Osteocyte (in vitro differentiated cells): ENCODE data around the gene RNASE13. TPM values are rescaled to one million over a fixed set of nuclear protein-coding genes. Genes with fewer than 3 reads are reported as not detected.

Experiments used
- DNase-seq: peaks from one replicate; pipeline ENCODE4 v3.0.0; 2021; ENCODE audit warnings: mixed read lengths; ENCODE audit not compliant: unreplicated experiment; ENCODE audit errors: extremely low spot score
- H3K27ac Mint-ChIP-seq: one replicate; pipeline ENCODE4 v1.8.0; 2021; ENCODE audit warnings: mild to moderate bottlenecking, mixed read lengths; ENCODE audit not compliant: unreplicated experiment
- H3K27me3 Mint-ChIP-seq: one replicate; pipeline ENCODE4 v1.8.0; 2021; ENCODE audit warnings: mixed read lengths; ENCODE audit not compliant: unreplicated experiment
- H3K36me3 Mint-ChIP-seq: one replicate; pipeline ENCODE4 v1.8.0; 2021; ENCODE audit warnings: mixed read lengths; ENCODE audit not compliant: unreplicated experiment
- H3K4me1 Mint-ChIP-seq: one replicate; pipeline ENCODE4 v1.8.0; 2021; ENCODE audit warnings: mixed read lengths; ENCODE audit not compliant: unreplicated experiment
- H3K4me3 Mint-ChIP-seq: one replicate; pipeline ENCODE4 v1.8.0; 2021; ENCODE audit warnings: mild to moderate bottlenecking, moderate library complexity, mixed read lengths; ENCODE audit not compliant: unreplicated experiment
- H3K9me3 Mint-ChIP-seq: one replicate; pipeline ENCODE4 v1.8.0; 2021; ENCODE audit warnings: mixed read lengths; ENCODE audit not compliant: unreplicated experiment
- total RNA-seq: library from RNA; stranded (reverse); gene quantifications from 2 replicates; pipeline ENCODE4 v1.2.1, GENCODE V29; 2021
- TF ChIP-seq, protein P1 (sequence below): fragments of 200-600 bp; sonication (generic); IDR thresholded peaks from 2 replicates; pipeline ENCODE4 v1.5.0; 2021; ENCODE audit warnings: antibody characterized with exemption, mild to moderate bottlenecking, moderate library complexity

The RNASE13 gene
- total RNA-seq, 1 donor from 2014 or later = not detected

DNA sequence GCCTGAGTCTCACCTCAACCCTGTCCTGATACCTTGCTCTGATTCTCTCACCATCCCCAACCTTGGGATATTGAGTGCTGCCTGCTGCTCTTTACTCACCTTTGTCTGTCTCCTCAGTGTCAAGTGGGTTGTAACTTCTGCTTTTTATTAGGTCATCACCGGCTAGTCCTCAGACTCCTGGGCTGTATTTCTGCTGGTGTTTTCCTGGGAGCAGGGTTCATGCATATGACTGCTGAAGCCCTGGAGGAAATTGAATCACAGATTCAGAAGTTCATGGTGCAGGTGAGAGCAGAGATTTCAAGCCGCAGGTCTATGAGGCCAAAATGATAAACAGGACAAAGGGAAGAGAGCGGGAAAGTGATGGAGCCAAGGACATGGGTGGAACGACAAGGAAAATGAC is 35.0 kb downstream of the RNASE13 start:
- Mint-ChIP-seq H3K27ac (peak overlapping the region; percentile 96), H3K4me1 (peaks cover 34% of the 10 kb centered on the region), H3K9me3 (no peaks in the 10 kb centered on the region), H3K36me3 (peaks cover 20% of the 10 kb centered on the region), H3K27me3 (no peaks in the 10 kb centered on the region), H3K4me3 (peak overlapping the region; percentile 0)
- no peak for DNase-seq
- TF ChIP-seq, protein P1, sequence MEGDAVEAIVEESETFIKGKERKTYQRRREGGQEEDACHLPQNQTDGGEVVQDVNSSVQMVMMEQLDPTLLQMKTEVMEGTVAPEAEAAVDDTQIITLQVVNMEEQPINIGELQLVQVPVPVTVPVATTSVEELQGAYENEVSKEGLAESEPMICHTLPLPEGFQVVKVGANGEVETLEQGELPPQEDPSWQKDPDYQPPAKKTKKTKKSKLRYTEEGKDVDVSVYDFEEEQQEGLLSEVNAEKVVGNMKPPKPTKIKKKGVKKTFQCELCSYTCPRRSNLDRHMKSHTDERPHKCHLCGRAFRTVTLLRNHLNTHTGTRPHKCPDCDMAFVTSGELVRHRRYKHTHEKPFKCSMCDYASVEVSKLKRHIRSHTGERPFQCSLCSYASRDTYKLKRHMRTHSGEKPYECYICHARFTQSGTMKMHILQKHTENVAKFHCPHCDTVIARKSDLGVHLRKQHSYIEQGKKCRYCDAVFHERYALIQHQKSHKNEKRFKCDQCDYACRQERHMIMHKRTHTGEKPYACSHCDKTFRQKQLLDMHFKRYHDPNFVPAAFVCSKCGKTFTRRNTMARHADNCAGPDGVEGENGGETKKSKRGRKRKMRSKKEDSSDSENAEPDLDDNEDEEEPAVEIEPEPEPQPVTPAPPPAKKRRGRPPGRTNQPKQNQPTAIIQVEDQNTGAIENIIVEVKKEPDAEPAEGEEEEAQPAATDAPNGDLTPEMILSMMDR = no peak

DNA sequence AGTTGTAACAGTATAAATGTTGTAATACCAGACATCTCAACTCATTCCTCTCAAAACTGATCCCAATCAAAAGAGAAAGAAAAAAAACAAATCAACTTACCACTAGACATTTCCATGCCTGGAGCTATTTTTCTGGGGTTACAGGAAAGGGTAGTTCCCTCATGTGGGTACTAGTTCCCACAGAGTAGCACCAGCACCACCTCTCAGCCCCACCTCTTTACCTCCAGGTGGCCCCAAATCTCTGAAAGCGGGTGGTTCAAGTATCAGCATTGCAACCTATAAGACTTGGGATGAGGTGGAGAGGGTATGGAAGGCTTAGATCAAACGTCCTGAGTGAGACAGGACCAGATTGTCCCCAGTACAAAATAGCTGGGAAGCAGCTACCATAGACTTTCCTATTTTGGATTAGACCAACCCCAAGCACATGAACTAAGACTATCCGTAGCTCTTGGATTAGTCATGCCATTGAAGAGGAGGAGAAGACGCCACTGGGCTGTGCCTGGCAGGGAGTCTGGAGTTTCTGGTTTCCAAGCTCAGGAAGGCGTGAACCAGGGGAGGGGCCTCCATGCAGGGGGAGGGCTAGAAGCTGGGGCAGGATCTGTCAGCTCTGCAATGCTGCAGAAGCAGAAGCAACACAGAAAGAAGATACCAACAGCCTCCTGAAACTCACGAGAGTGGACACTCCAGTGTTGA is 35.8 kb downstream of the RNASE13 start, which contains the start of gene SLC39A2:
SLC39A2 (plus strand) TSS at position 620 of the 693 bp plus-strand sequence. CDS start 154 bp downstream, outside the sequence.
- no peaks in the 10 kb centered on the region for H3K27me3 Mint-ChIP-seq
- peak; percentile 88 for DNase-seq

DNA sequence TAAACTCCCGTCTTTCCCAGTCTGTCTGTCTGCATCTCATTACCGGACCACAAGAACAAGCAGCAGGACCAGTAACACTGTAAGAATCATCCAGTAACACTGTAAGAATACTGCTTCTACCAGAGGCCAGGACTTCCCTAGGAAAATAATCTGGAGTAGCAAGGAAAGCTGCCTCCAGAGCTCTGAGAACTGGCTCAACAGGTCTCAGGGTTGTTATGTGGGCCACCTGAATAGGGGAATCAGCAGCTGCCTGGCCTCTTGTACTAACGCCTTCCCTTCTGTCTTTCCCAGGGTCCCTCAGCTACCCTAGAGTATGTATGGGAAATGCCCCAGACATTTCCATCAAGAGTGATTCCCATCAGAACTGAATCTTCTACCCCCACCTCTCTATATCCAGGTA is 36.5 kb downstream of the RNASE13 start:
- peaks cover 34% of the 10 kb centered on the region for H3K4me1 Mint-ChIP-seq
- TF ChIP-seq, protein P1 = no peak
- no peak for DNase-seq
- peaks cover 29% of the 10 kb centered on the region for H3K36me3 Mint-ChIP-seq
- H3K9me3 Mint-ChIP-seq = no peaks in the 10 kb centered on the region
- H3K4me3 Mint-ChIP-seq = peak overlapping the region; percentile 49
- H3K27ac Mint-ChIP-seq = peak overlapping the region; percentile 96
- H3K27me3 Mint-ChIP-seq = no peaks in the 10 kb centered on the region

More for the DNA sequence above, 35.8 kb downstream of the RNASE13 start, which contains the start of gene SLC39A2:
- peak within 1 kb of the TSS; percentile 96 for H3K27ac Mint-ChIP-seq
- TF ChIP-seq, protein P1 = no peak
- H3K9me3 Mint-ChIP-seq = no peaks in the 10 kb centered on the region
- peaks cover 34% of the 10 kb centered on the region for H3K4me1 Mint-ChIP-seq
- H3K4me3 Mint-ChIP-seq = peak within 1 kb of the TSS; percentile 49
- H3K36me3 Mint-ChIP-seq = peaks cover 26% of the 10 kb centered on the region

DNA sequence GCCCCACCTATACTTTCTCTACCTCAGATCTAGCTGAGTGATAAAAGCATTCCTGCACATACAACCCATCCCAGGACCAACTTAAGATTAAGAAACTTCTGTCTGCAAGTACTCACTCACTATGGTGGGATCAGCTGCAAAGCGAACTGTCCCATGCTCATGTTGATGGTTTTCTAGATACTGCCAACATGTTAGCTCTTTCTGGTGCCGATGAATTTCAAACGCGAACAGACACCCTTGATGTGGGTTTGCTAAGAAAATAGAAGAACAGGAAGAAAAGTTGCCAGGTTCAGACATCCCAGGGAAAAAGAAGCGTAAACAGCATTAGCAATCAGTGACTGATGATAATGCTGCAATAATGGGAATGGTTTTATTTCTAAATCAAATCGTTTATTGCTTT is 37.0 kb downstream of the RNASE13 start:
- H3K4me3 Mint-ChIP-seq = no peak overlapping the region
- peaks cover 31% of the 10 kb centered on the region for H3K36me3 Mint-ChIP-seq
- H3K27me3 Mint-ChIP-seq = no peaks in the 10 kb centered on the region
- H3K4me1 Mint-ChIP-seq = peaks cover 34% of the 10 kb centered on the region
- peak overlapping the region; percentile 96 for H3K27ac Mint-ChIP-seq
- no peak for DNase-seq
- TF ChIP-seq, protein P1 = no peak
- H3K9me3 Mint-ChIP-seq = no peaks in the 10 kb centered on the region

DNA sequence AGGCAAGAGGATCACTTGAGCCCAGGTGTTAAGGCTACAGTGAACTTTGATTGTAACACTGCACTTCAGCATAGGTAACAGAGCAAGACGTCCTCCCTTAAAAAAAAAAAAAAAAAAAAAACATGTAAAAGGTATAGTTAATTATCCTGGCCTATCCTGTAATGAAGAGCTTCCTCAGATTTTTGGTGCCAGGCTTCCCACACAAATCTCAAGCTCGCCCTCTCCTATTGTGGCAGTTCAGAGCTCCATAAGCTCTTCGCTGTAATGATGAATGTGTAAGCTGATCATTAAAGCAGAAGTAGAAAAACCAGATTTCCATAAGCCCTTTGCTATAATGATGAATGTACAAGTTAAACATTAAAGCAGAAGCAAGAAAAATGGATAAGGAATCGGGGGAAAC is 37.5 kb downstream of the RNASE13 start:
- H3K27ac Mint-ChIP-seq = peak overlapping the region; percentile 96
- H3K4me1 Mint-ChIP-seq = peaks cover 34% of the 10 kb centered on the region
- H3K4me3 Mint-ChIP-seq = no peak overlapping the region
- DNase-seq = no peak
- TF ChIP-seq, protein P1 = no peak
- H3K9me3 Mint-ChIP-seq = no peaks in the 10 kb centered on the region
- H3K27me3 Mint-ChIP-seq = no peaks in the 10 kb centered on the region
- peaks cover 32% of the 10 kb centered on the region for H3K36me3 Mint-ChIP-seq
